ENCODE measurements around the gene ADAM19.
A peak's percentile ranks its signal among the peaks of the same experiment; 100 is the strongest.

The ADAM19 gene

GRCh38 chr5:157563373-157563928 is 12.1 kb downstream of the ADAM19 start:
- Histone ChIP-seq H2AFZ (ENCODE audit: low read length) (no peak overlapping the region), H3K4me2 (ENCODE audit: low read depth, low read length, poor library complexity, severe bottlenecking) (peak overlapping the region; percentile 46), H3K9ac (ENCODE audit: low read depth, low read length, poor library complexity, severe bottlenecking) (no peak overlapping the region), H3K9me3 (ENCODE audit: insufficient read depth, low read depth, low read length) (no peaks in the 10 kb centered on the region), H3F3A (ENCODE audit: low read depth) (no peaks in the 10 kb centered on the region), H4K20me1 (ENCODE audit: insufficient read depth, low read length, poor library complexity, severe bottlenecking) (no peaks in the 10 kb centered on the region), H3K36me3 (ENCODE audit: insufficient read depth, low read length) (no peaks in the 10 kb centered on the region), H3K27me3 (ENCODE audit: insufficient read depth, low read length, poor library complexity, severe bottlenecking) (no peaks in the 10 kb centered on the region), H3K9me2 (replicated peaks; ENCODE audit: low read depth, low read length) (no peaks in the 10 kb centered on the region), H3K4me3 (ENCODE audit: low read length, poor library complexity, severe bottlenecking) (no peak overlapping the region), H3K79me2 (ENCODE audit: insufficient read depth, low read length) (no peaks in the 10 kb centered on the region), H3K4me1 (ENCODE audit: insufficient read depth, low read length, poor library complexity, severe bottlenecking) (peaks cover 10% of the 10 kb centered on the region)
- TF ChIP-seq EZH2phosphoT487 (IDR thresholded peaks at IDR 0.05; ENCODE audit: borderline replicate concordance) (no peak), CTCF (conservative IDR thresholded peaks at IDR 0.05; ENCODE audit: low read length) (no peak)

- Histone ChIP-seq H4K20me1 (ENCODE audit: insufficient read depth, low read length, poor library complexity, severe bottlenecking) (no peaks in the 10 kb centered on the region), H2AFZ (ENCODE audit: low read length) (no peak overlapping the region), H3K27me3 (ENCODE audit: insufficient read depth, low read length, poor library complexity, severe bottlenecking) (no peaks in the 10 kb centered on the region), H3K36me3 (ENCODE audit: insufficient read depth, low read length) (no peaks in the 10 kb centered on the region), H3K79me2 (ENCODE audit: insufficient read depth, low read length) (no peaks in the 10 kb centered on the region), H3K9me2 (replicated peaks; ENCODE audit: low read depth, low read length) (no peaks in the 10 kb centered on the region), H3K9me3 (ENCODE audit: insufficient read depth, low read depth, low read length) (no peaks in the 10 kb centered on the region), H3K4me3 (ENCODE audit: low read length, poor library complexity, severe bottlenecking) (no peak overlapping the region), H3K4me2 (ENCODE audit: low read depth, low read length, poor library complexity, severe bottlenecking) (no peak overlapping the region), H3F3A (ENCODE audit: low read depth) (no peaks in the 10 kb centered on the region), H3K9ac (ENCODE audit: low read depth, low read length, poor library complexity, severe bottlenecking) (no peak overlapping the region), H3K4me1 (ENCODE audit: insufficient read depth, low read length, poor library complexity, severe bottlenecking) (peaks cover 10% of the 10 kb centered on the region)
- no peak for TF ChIP-seq EZH2phosphoT487 (IDR thresholded peaks at IDR 0.05; ENCODE audit: borderline replicate concordance)
- TF ChIP-seq CTCF (conservative IDR thresholded peaks at IDR 0.05; ENCODE audit: low read length): no peak
Observed at GRCh38 chr5:157562111-157562581, 13.4 kb downstream of the ADAM19 start.

GRCh38 chr5:157561110-157561509 is 14.5 kb downstream of the ADAM19 start:
- TF ChIP-seq CTCF (conservative IDR thresholded peaks at IDR 0.05; ENCODE audit: low read length): no peak
- no peak for TF ChIP-seq EZH2phosphoT487 (IDR thresholded peaks at IDR 0.05; ENCODE audit: borderline replicate concordance)

More at GRCh38 chr5:157561110-157561509, 14.5 kb downstream of the ADAM19 start:
- H3K4me3 ChIP-seq (ENCODE audit: low read length, poor library complexity, severe bottlenecking): no peak overlapping the region
- H3K4me2 ChIP-seq (ENCODE audit: low read depth, low read length, poor library complexity, severe bottlenecking): no peak overlapping the region
- no peaks in the 10 kb centered on the region for H3K79me2 ChIP-seq (ENCODE audit: insufficient read depth, low read length)
- peaks cover 10% of the 10 kb centered on the region for H3K4me1 ChIP-seq (ENCODE audit: insufficient read depth, low read length, poor library complexity, severe bottlenecking)
- no peaks in the 10 kb centered on the region for H3K27me3 ChIP-seq (ENCODE audit: insufficient read depth, low read length, poor library complexity, severe bottlenecking)
- H3K9ac ChIP-seq (ENCODE audit: low read depth, low read length, poor library complexity, severe bottlenecking): no peak overlapping the region
- H4K20me1 ChIP-seq (ENCODE audit: insufficient read depth, low read length, poor library complexity, severe bottlenecking): no peaks in the 10 kb centered on the region
- H2AFZ ChIP-seq (ENCODE audit: low read length): no peak overlapping the region
- no peaks in the 10 kb centered on the region for H3K36me3 ChIP-seq (ENCODE audit: insufficient read depth, low read length)
- no peaks in the 10 kb centered on the region for H3K9me3 ChIP-seq (ENCODE audit: insufficient read depth, low read depth, low read length)
- no peaks in the 10 kb centered on the region for H3F3A ChIP-seq (ENCODE audit: low read depth)
- no peaks in the 10 kb centered on the region for H3K9me2 ChIP-seq (replicated peaks; ENCODE audit: low read depth, low read length)

Data from Loucy (cell line).